D721Med (cell line): ENCODE results near the gene P2RX3.

Experiments
- DNase-seq: peaks from one replicate; pipeline ENCODE4 v3.0.0; 2011; ENCODE audit warnings: low spot score; ENCODE audit not compliant: insufficient read length
- FAIRE-seq: peaks from 2 replicates; lab custom pipeline; 2011; peaks lifted over from hg19 to GRCh38; lab: Jason Lieb, UNC
- CTCF ChIP-seq: IDR thresholded peaks from 2 replicates; pipeline ENCODE4 v1.5.1; 2012; ENCODE audit warnings: mild to moderate bottlenecking, control low read depth; ENCODE audit not compliant: insufficient read depth; ENCODE audit errors: missing control alignments

Gene P2RX3

GRCh38 chr11:57353036-57353435 is 14.9 kb downstream of the P2RX3 start:
- TF ChIP-seq CTCF: no peak
- DNase-seq: no peak
- FAIRE-seq: no peak

- TF ChIP-seq CTCF: no peak
- DNase-seq (no peak), FAIRE-seq (no peak)
Observed at GRCh38 chr11:57353446-57353845, 15.3 kb downstream of the P2RX3 start.

GRCh38 chr11:57353852-57354251 is 15.7 kb downstream of the P2RX3 start:
- no peak for FAIRE-seq
- no peak for DNase-seq
- no peak for TF ChIP-seq CTCF

- FAIRE-seq (no peak), DNase-seq (no peak)
Observed at GRCh38 chr11:57354699-57355098, 16.5 kb downstream of the P2RX3 start.

GRCh38 chr11:57356268-57356667 is 18.1 kb downstream of the P2RX3 start:
- FAIRE-seq: no peak
- no peak for TF ChIP-seq CTCF
- DNase-seq: no peak

More at GRCh38 chr11:57354699-57355098, 16.5 kb downstream of the P2RX3 start:
- TF ChIP-seq CTCF: no peak

- TF ChIP-seq CTCF: no peak
- FAIRE-seq (no peak), DNase-seq (no peak)
Observed at GRCh38 chr11:57357310-57357709, 19.2 kb downstream of the P2RX3 start.

GRCh38 chr11:57357856-57358255 is 19.7 kb downstream of the P2RX3 start:
- FAIRE-seq (no peak), DNase-seq (no peak)
- no peak for TF ChIP-seq CTCF
